Heart right ventricle (tissue), 16 donors: ENCODE results near the gene RETN. TPM values are rescaled to one million over a fixed set of nuclear protein-coding genes. Genes with fewer than 3 reads are reported as not detected.

Source experiments
- ATAC-seq, 8 donors: fragments of 200-7000 bp; cut with Tn5 transposase; one replicate each; pipeline ENCODE4 v1.9.1; 2020; ENCODE audit warnings: mild to moderate bottlenecking in 8 of 8, moderate library complexity in 8 of 8, moderate number of reproducible peaks in 1 of 8
- DNase-seq, 2 donors: peaks; one replicate each; pipeline ENCODE4 v3.0.0-alpha.2; 2020
- H3K27ac ChIP-seq, 10 donors: fragments of 200-600 bp; sonication (generic) in 2 of 10; one replicate each; pipeline versions ENCODE4 v1.5.0 to v1.8.0; 2020 to 2022; ENCODE audit warnings: mild to moderate bottlenecking in 3 of 10
- H3K27me3 ChIP-seq, 7 donors: fragments of 200-600 bp; one replicate each; pipeline ENCODE4 v1.8.0; 2021 to 2022; ENCODE audit warnings: mild to moderate bottlenecking in 2 of 7
- H3K36me3 ChIP-seq, 9 donors: fragments of 200-600 bp; sonication (generic) in 1 of 9; one replicate each; pipeline versions ENCODE4 v1.5.0 to v1.8.0; 2020 to 2022; ENCODE audit warnings: mild to moderate bottlenecking in 2 of 9
- H3K4me1 ChIP-seq, 9 donors: fragments of 200-600 bp; sonication (generic) in 1 of 9; one replicate each; pipeline versions ENCODE4 v1.5.0 to v1.8.0; 2020 to 2022; ENCODE audit warnings: mild to moderate bottlenecking in 4 of 9
- H3K4me3 ChIP-seq, 10 donors: fragments of 200-600 bp; sonication (generic) in 2 of 10; one replicate each; pipeline versions ENCODE4 v1.5.0 to v1.8.0; 2020 to 2022; ENCODE audit warnings: mild to moderate bottlenecking in 7 of 10, moderate library complexity in 2 of 10
- H3K9me3 ChIP-seq, 11 donors: fragments of 200-600 bp in 10 of 11; sonication (generic) in 2 of 11; one replicate each; pipeline versions ENCODE4 v1.5.0 to v1.8.0; 2013 to 2022; ENCODE audit warnings: mild to moderate bottlenecking in 2 of 11, control low read depth in 1 of 11, moderate library complexity in 1 of 11
- WGBS, 2 donors: extraction: QIAGEN DNeasy Blood & Tissue Kit; methylation state at CpG; one replicate each; pipeline ENCODE4 v1.1.7; 2013; ENCODE audit warnings: inconsistent platforms in 1 of 2; 5-methylcytosine and 5-hydroxymethylcytosine counted together
- intact Hi-C, 10 donors: fragments of 100-400 bp; cut with DNase I; formaldehyde crosslinking; loops; one replicate each; pipeline versions ENCODE4 v1.11.1 to v1.14.2; 2022
- polyA plus RNA-seq, 2 donors: library from polyadenylated mRNA; stranded (reverse); fragments of 200-250 nt; gene quantifications; one replicate each; pipeline ENCODE4 v1.2.3, GENCODE V29; 2013
- total RNA-seq, 10 donors: library from RNA; stranded (reverse); fragmentation: NEBNext Ultra II Directional in 3 of 10; extraction: Animal tissue kit (Norgen Biotek cat#: 25700) in 3 of 10; gene quantifications; one replicate each; pipeline versions ENCODE4 v1.2.1 to v1.2.4, GENCODE V29; 2021 to 2023
- TF ChIP-seq, protein P1 (sequence below), 9 donors: fragments of 200-600 bp; sonication (generic) in 2 of 9; IDR thresholded peaks; one replicate each; pipeline versions ENCODE4 v1.5.0 to v1.8.0; 2021 to 2022; ENCODE audit warnings: antibody characterized with exemption in 9 of 9, mild to moderate bottlenecking in 5 of 9, moderate library complexity in 1 of 9
- donor health status: Arrhythmogenic right ventricular cardiomyopathy.
- donor health status: ischemic (EF 13 %, LVEDD 7.1; RV severe dilation, severe dysfunction).
- donor health status: healthy with polysubstance abuse.
- donor health status: DM: no; HTN: yes; CAD: no.
- donor health status: DM: no; HTN: no; CAD: no.
- donor health status: ischemic (EF 25% LVEDD 6.9; RV normal size, moderate dysfunction).
- donor health status: ischemic (EF 25% LVEDD 5.7; RV mildly dilated, moderate dysfunction).
- donor health status: healthy.
- donor health status: DM: yes; HTN: yes; CAD: no.
- donor health status: Ischemic cardiomyopathy.
- donor health status: ischemic (EF 35%, LVEDD 5.7; RV mildly dilated, moderate dysfunction).
- donor health status: nonischemic (EF 11% LVEDD 7.7; RV severe dilation, severe dysfunction).
- donor health status: DM: yes; HTN: yes; CAD: no.
- donor health status: PGD.
- donor health status: ischemic (EF 29% LVEDD 5.4; RV normal size, mild dysfunction).
- donor health status: nonischemic (EF 23%, LVEDD 6.1; RV moderate dilation, normal function).

The RETN gene
- total and polyA plus RNA-seq, 12 donors = 0.51 to 12.6 (median 4.6) TPM; not detected in 8

DNA sequence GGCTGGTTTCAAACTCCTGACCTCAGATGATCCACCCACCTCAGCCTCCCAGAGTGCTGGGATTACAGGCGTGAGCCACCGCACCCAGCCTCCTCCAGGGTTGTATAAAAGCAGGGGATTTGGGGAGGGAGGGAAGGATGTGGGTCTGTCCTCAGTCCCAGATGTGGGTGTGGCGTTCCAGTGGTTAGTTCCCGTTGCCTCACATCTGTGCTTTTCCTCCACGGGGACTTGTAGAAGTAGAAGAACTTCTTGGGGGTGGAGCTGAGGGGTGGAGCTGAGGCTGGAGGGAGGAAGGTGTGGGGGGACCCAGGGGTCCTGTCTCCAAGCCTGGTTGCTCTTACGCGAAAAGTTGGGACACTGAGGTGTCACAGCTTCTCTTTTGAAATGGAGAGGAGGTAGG is 7.5 kb downstream of the RETN start:
- no peak for DNase-seq
- WGBS, 2 donors = 38 to 40% methylated on average over 7 of the region's 7 CpGs
- ATAC-seq = no peak
- H3K4me3 ChIP-seq = peak overlapping the region in 1 of 10 donors; percentile 31
- peaks cover 0 to 7% (median 0%) of the 10 kb centered on the region in 11 donors for H3K9me3 ChIP-seq
- intact Hi-C loops = loop anchor here in 4 of 10 donors (5.0 to 10.0 kb wide), 4 partner anchors 109 to 572 kb away; no protein-coding TSS in a partner anchor
- H3K27me3 ChIP-seq = peaks cover 0 to 57% (median 20%) of the 10 kb centered on the region in 7 donors
- TF ChIP-seq, protein P1, sequence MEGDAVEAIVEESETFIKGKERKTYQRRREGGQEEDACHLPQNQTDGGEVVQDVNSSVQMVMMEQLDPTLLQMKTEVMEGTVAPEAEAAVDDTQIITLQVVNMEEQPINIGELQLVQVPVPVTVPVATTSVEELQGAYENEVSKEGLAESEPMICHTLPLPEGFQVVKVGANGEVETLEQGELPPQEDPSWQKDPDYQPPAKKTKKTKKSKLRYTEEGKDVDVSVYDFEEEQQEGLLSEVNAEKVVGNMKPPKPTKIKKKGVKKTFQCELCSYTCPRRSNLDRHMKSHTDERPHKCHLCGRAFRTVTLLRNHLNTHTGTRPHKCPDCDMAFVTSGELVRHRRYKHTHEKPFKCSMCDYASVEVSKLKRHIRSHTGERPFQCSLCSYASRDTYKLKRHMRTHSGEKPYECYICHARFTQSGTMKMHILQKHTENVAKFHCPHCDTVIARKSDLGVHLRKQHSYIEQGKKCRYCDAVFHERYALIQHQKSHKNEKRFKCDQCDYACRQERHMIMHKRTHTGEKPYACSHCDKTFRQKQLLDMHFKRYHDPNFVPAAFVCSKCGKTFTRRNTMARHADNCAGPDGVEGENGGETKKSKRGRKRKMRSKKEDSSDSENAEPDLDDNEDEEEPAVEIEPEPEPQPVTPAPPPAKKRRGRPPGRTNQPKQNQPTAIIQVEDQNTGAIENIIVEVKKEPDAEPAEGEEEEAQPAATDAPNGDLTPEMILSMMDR (IDR thresholded peaks at IDR 0.05) = no peak
- peak overlapping the region in 1 of 10 donors; percentile 78 for H3K27ac ChIP-seq
- H3K4me1 ChIP-seq = peaks cover 0 to 41% (median 4%) of the 10 kb centered on the region in 9 donors
- H3K36me3 ChIP-seq = no peaks in the 10 kb centered on the region

DNA sequence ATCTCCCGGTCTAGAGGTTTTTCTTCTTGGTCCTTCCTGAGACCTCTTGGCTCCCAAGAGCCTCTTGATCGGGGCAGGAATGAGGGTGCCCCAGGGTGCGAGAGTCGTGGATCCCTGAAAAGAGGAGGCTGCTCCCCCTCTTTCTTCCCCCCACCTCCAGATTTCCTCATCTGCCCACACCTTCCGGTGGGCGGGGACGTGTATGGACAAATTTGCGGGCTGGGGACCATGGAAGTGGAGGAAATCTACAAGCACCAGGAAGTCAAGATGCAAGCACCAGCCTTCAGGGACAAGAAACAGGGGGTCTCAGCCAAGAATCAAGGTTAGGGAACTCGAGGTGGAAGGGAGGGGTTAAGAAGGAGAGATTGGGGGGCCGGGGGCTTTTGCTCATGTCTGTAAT is 8.0 kb downstream of the RETN start, which contains the start of gene MCEMP1:
MCEMP1 (plus strand) TSS at position 237 of the 400 bp plus-strand sequence; CDS start at position 268, 31 bp downstream.
- DNase-seq = no peak
- ATAC-seq = no peak
- Histone ChIP-seq H3K4me3 (peak within 1 kb of the TSS in 1 of 10 donors; percentile 31), H3K9me3 (peaks cover 0 to 7% (median 0%) of the 10 kb centered on the region in 11 donors), H3K27ac (peak within 1 kb of the TSS in 1 of 10 donors; percentile 78), H3K36me3 (no peaks in the 10 kb centered on the region), H3K4me1 (peaks cover 0 to 45% (median 9%) of the 10 kb centered on the region in 9 donors), H3K27me3 (peaks cover 0 to 52% (median 17%) of the 10 kb centered on the region in 7 donors)
- intact Hi-C loops = loop anchor here in 4 of 10 donors (5.0 to 10.0 kb wide), 4 partner anchors 110 to 572 kb away; no protein-coding TSS in a partner anchor
- TF ChIP-seq, protein P1 (IDR thresholded peaks at IDR 0.05) = no peak
- 37 to 43% methylated on average over 10 of the region's 10 CpGs for WGBS, 2 donors

DNA sequence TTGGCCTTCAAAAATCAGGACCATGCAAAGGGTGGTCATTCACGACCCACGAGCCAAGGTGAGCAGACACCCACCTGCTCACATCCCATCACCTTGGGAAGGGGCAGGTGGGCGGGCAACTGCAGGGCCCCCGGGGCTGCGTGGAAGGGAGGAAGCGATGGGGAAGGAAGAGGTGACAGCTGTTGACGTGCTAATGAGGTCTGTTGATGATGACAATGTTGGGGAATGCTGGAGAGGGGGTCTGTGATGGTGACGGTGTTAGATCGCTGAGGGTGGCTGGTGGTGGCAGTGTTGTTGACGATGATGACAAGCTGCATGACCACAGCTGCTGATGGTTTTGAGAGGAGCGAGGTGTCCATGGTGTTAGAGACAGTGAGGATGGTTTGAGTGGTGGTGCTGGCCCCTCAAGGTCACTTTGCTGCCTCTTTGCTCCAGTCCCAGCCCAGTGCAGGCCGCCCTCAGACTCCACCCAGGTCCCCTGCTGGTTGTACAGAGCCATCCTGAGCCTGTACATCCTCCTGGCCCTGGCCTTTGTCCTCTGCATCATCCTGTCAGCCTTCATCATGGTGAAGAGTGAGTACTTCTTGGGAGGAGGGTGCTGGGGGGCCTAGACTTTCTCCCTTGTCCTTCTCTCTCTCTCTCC is 8.9 kb downstream of the RETN start:
- ATAC-seq (no peak), DNase-seq (no peak)
- H3K36me3 ChIP-seq = peaks cover 0 to 9% (median 3%) of the 10 kb centered on the region in 9 donors
- H3K4me3 ChIP-seq = peak overlapping the region in 1 of 10 donors; percentile 100
- 27 to 31% methylated on average over 12 of the region's 12 CpGs for WGBS, 2 donors
- H3K27me3 ChIP-seq = peaks cover 0 to 43% (median 15%) of the 10 kb centered on the region in 7 donors
- peaks cover 0 to 7% (median 0%) of the 10 kb centered on the region in 11 donors for H3K9me3 ChIP-seq
- peak overlapping the region in 1 of 10 donors; percentile 78 for H3K27ac ChIP-seq
- intact Hi-C loops = loop anchor here in 4 of 10 donors (5.0 to 10.0 kb wide), 4 partner anchors 110 to 573 kb away; no protein-coding TSS in a partner anchor
- TF ChIP-seq, protein P1 (IDR thresholded peaks at IDR 0.05) = no peak
- H3K4me1 ChIP-seq = peaks cover 0 to 50% (median 13%) of the 10 kb centered on the region in 9 donors

DNA sequence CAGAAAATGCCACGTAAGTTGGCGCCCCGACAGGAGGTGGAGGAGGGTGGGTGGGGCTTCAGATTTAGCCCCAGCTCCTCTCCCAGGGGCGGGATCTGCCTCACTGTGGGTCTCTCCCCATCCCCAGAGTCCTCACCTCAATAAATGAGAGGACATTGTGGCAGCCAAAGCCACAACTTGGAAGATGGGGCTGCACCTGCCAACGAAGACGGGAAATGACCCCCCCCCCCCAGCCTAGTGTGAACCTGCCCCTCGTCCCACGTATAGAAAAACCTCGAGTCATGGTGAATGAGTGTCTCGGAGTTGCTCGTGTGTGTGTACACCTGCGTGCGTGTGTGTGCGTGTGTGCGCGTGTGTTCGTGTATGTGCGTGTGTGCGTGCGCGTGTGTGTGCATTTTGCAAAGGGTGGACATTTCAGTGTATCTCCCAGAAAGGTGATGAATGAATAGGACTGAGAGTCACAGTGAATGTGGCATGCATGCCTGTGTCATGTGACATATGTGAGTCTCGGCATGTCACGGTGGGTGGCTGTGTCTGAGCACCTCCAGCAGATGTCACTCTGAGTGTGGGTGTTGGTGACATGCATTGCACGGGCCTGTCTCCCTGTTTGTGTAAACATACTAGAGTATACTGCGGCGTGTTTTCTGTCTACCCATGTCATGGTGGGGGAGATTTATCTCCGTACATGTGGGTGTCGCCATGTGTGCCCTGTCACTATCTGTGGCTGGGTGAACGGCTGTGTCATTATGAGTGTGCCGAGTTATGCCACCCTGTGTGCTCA is 10.3 kb downstream of the RETN start:
- DNase-seq (no peak), ATAC-seq (no peak)

More for the DNA sequence above, 10.3 kb downstream of the RETN start:
- peaks cover 0 to 22% (median 6%) of the 10 kb centered on the region in 9 donors for H3K36me3 ChIP-seq
- peaks cover 0 to 36% (median 15%) of the 10 kb centered on the region in 7 donors for H3K27me3 ChIP-seq
- peak overlapping the region in 1 of 10 donors; percentile 99 for H3K27ac ChIP-seq
- TF ChIP-seq, protein P1 (IDR thresholded peaks at IDR 0.05) = peak in 1 of 9 donors; percentile 25
- WGBS, 2 donors = 55 to 56% methylated on average over 30 of the region's 30 CpGs
- H3K4me3 ChIP-seq = peak overlapping the region in 1 of 10 donors; percentile 100
- peaks cover 0 to 2% (median 0%) of the 10 kb centered on the region in 11 donors for H3K9me3 ChIP-seq
- peaks cover 0 to 47% (median 13%) of the 10 kb centered on the region in 9 donors for H3K4me1 ChIP-seq
- intact Hi-C loops = loop anchor here in 4 of 10 donors (5.0 to 10.0 kb wide), 4 partner anchors 112 to 574 kb away; no protein-coding TSS in a partner anchor
